GM11168 (cell line): ENCODE measurements around the gene OR8J3.
"Not testable (repeated sequence)": the region's sequence is repeated elsewhere in the genome, so short reads cannot be mapped to it uniquely, and the experiment has no call there.

Source experiments
- in situ Hi-C: fragments of 300-500 bp; cut with MboI; formaldehyde crosslinking; loops from one replicate; pipeline ENCODE4 v1.12.0; 2022; ENCODE audit warnings: low sequenced_read_pairs; ENCODE audit not compliant: unreplicated experiment

The OR8J3 gene, protein sequence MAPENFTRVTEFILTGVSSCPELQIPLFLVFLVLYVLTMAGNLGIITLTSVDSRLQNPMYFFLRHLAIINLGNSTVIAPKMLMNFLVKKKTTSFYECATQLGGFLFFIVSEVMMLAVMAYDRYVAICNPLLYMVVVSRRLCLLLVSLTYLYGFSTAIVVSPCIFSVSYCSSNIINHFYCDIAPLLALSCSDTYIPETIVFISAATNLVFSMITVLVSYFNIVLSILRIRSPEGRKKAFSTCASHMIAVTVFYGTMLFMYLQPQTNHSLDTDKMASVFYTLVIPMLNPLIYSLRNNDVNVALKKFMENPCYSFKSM

GRCh38 chr11:56140151-56140661, at the start of gene OR8J3:
OR8J3 (minus strand) TSS chr11:56140201; CDS start chr11:56137718, 2,483 bp downstream.
- in situ Hi-C loops = no loop called here

- in situ Hi-C loops = no loop called here
Measured at GRCh38 chr11:56188602-56189001, 48.6 kb upstream of the OR8J3 start.

- in situ Hi-C loops = no loop called here
Measured at GRCh38 chr11:56183459-56183858, 43.5 kb upstream of the OR8J3 start.

- in situ Hi-C loops = no loop called here
Measured at GRCh38 chr11:56176318-56176717, 36.3 kb upstream of the OR8J3 start, which contains the start of gene OR5J2. OR5J2 (plus strand) TSS chr11:56176618; CDS start chr11:56176618, 0 bp downstream.

DNA sequence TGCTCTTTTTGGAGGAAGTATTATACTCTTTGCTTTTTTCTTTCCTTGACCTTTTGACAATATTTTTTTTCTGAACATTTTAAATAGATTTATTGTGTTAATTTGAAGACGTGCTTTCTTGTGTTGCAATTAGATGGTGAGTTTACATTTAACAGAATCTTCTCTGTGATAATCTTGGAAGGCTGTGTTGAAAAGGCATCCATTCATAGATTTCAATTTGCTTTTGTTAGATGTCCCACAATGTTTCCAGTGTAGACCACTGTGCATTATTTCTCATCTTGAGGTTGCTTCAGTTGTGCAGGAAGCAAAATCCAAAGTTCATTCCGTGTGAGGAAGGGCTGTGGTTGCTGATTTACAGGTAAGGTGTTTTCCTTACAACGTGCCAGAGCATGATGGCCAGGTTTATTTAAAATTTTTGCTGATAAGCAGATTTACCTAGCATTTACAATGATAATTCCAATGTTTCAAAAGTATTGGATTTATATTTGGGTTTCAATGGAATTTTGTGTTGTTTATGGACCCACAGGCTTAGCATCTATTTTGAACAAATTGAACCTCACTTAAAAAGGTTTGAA, 32.3 kb upstream of the OR8J3 start:
- in situ Hi-C loops = no loop called here

GRCh38 chr11:56163804-56164203, 23.8 kb upstream of the OR8J3 start:
- in situ Hi-C loops = no loop called here

DNA sequence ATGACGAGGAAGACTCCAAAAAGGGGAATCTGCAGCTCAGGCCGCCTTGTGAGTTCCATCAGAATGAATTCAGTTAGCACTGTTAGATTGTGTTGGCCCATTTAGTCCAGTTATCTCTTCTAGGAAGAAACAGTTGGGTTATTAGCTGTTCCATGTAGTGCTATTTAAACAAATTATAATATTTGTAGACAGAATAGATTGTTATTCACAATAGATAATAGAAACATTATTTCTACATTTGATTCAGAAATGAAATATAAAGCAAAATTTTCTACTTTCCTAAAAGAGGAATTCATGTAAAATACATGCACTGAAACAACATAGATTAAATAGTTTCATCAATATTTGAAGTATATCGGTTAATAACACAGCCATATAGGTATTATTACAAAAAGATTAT, 20.2 kb upstream of the OR8J3 start, which contains the start of gene OR8K5:
OR8K5 (minus strand) TSS at position 101 of the 400 bp plus-strand sequence; CDS start at position 101, 0 bp downstream.
- in situ Hi-C loops = no loop called here

DNA sequence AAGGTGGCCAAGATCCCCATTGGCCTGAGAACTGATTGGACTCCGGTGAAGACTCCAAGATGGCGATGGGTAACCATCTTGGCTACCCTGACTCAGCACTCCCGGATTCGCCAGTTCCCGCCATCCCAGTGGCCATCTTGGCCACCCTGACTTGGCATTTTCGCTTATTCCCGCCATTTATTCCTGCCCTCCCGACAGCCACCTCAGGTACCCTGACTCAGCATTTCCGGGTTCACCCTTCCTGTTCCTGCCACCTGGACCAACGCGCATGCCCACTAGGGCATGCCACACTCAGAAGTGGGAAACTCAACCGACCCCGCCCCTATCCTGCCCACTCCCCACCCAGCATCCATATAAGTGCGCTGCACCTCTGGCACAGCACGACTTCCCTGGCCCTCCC, 12.3 kb upstream of the OR8J3 start:
- in situ Hi-C loops = no loop called here

DNA sequence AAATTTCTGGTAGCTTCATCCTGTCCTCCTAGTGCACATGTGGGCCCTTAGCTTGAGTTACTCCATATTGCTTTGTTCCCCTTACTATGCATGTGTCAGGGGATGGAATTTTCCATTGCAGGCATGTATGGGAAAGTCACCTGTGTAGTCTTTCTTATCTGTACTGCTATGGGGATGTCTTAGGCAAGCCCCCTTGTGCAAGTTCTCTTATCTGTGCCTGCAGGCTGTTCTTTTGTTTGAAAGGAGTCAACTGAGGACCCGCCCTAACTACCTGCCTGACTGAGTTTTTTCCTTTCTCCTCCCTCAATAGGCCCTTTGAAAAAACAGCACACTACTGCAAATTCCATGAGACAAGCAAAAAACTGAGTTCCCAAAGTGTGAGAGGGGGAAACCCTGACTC, 11.4 kb upstream of the OR8J3 start:
- in situ Hi-C loops = no loop called here

DNA sequence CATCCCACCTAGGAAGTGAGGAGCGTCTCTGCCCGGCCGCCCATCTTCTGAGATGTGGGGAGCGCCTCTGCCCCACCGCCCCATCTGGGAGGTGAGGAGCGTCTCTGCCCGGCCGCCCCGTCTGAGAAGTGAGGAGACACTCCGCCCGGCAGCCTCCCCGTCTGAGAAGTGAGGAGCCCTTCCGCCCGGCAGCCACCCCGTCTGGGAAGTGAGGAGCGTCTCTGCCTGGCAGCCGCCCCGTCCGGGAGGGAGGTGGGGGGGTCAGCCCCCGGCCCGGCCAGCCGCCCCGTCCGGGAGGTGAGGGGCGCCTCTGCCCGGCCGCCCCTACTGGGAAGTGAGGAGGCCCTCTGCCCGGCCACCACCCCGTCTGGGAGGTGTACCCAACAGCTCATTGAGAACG, 3.7 kb upstream of the OR8J3 start:
- in situ Hi-C loops = not testable (repeated sequence)

- in situ Hi-C loops = no loop called here
Measured at GRCh38 chr11:56122073-56122472, 17.9 kb downstream of the OR8J3 start, which contains the start of gene OR8H3. OR8H3 (plus strand) TSS chr11:56122373; CDS start chr11:56122373, 0 bp downstream.

DNA sequence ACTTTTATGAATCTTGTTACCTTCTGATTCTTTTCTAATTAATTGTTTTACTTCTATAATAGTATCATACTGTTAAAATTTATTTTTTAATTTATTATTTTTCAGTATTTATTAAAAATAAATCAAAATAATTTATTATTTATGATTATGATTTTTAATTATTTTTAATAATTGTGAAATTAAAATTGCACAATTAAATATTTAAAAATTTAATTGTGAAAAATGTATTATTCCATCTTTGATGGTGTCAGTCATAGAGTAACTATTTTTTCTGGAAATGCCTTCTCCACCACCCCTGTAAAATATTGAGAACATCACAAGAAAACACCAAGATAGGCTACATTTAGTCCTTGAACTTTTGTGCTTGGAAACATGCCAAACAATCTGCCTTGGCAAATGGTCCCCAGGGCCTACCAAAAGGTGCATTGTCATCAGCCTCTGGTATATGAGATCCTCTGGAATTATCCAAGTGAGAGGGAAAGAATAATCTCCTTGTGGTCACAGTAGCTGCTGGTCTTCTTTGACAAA, 36.7 kb downstream of the OR8J3 start, which contains the start of gene OR8H2:
OR8H2 (plus strand) TSS at position 478 of the 528 bp plus-strand sequence. CDS start 1,356 bp downstream, outside the sequence.
- in situ Hi-C loops = no loop called here

DNA sequence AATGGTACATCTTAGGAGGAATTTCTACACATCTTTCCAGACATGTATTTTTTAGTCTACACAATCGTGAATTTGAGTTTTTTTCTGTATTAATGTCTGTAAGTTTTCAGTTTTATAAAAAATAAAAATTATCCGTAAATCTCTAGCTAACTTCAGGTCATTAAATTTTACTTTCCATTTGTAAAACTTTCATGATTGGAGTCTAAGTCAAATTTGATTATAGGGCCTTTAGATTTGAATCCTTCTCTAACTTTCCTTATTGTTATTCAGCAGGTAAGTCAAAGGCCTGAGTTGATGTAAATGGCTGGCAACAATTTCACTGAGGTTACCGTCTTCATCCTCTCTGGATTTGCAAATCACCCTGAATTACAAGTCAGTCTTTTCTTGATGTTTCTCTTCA, 47.0 kb downstream of the OR8J3 start, which contains the start of gene OR8I2:
OR8I2 (plus strand) TSS at position 301 of the 400 bp plus-strand sequence; CDS start at position 301, 0 bp downstream.
- in situ Hi-C loops = no loop called here

DNA sequence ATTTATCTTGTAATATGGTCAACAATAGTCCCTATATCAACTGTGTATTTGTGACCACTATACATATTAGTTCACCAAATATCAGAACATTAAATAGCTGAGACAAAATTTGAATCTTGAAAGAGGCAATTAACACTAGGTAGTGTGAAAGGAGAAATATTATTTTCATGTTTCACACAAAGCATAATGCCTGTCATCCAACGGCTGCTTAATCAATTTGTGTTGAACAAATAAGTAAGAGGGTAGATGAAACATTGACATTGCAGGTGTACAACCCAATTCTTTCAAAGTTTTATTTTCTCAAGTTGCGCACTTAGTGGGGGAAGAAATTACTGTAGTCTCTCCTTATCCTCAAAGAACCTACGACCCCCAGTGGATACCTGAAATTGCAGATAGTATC, 50.3 kb downstream of the OR8J3 start:
- in situ Hi-C loops = no loop called here
